GM21381 (cell line): ENCODE measurements around the gene KIR3DL2.
"Not testable (repeated sequence)": the region's sequence is repeated elsewhere in the genome, so short reads cannot be mapped to it uniquely, and the experiment has no call there.

Experiments used
- ATAC-seq: cut with Tn5 transposase; IDR thresholded peaks from one replicate; pipeline ENCODE4 v1.9.1; 2021; ENCODE audit warnings: mild to moderate bottlenecking, moderate library complexity; ENCODE audit not compliant: unreplicated experiment

Gene KIR3DL2

GRCh38 chr19:54850061-54850640 is at the start of gene KIR3DL2:
KIR3DL2 (plus strand) TSS chr19:54850443; CDS start chr19:54850476, 33 bp downstream.
- not testable (repeated sequence) for ATAC-seq

- no peak for ATAC-seq
These were observed 46.8 kb upstream of the KIR3DL2 start, which contains the start of gene KIR2DL4 for GRCh38 chr19:54803410-54803809. KIR2DL4 (plus strand) TSS chr19:54803610; CDS start chr19:54803652, 42 bp downstream.

- ATAC-seq, result no peak
These were observed 46.1 kb upstream of the KIR3DL2 start for GRCh38 chr19:54804101-54804500.

GRCh38 chr19:54804571-54804970 is 45.7 kb upstream of the KIR3DL2 start:
- no peak for ATAC-seq

GRCh38 chr19:54805665-54806515 is 44.4 kb upstream of the KIR3DL2 start:
- no peak for ATAC-seq

GRCh38 chr19:54806516-54806838 is 43.8 kb upstream of the KIR3DL2 start:
- no peak for ATAC-seq

- ATAC-seq, result not testable (repeated sequence)
These were observed 35.7 kb upstream of the KIR3DL2 start for GRCh38 chr19:54814571-54814970.

GRCh38 chr19:54816251-54816650 is 34.0 kb upstream of the KIR3DL2 start, which contains the start of gene KIR3DL1:
KIR3DL1 (plus strand) TSS chr19:54816468.
- ATAC-seq, result not testable (repeated sequence)

- ATAC-seq, result no peak
These were observed 32.3 kb upstream of the KIR3DL2 start for GRCh38 chr19:54817670-54818536.

- ATAC-seq, result not testable (repeated sequence)
These were observed 25.8 kb upstream of the KIR3DL2 start for GRCh38 chr19:54824416-54824815.

GRCh38 chr19:54825326-54825725 is 24.9 kb upstream of the KIR3DL2 start:
- not testable (repeated sequence) for ATAC-seq

GRCh38 chr19:54828064-54828463 is 22.2 kb upstream of the KIR3DL2 start:
- not testable (repeated sequence) for ATAC-seq

GRCh38 chr19:54832496-54832895 is 17.7 kb upstream of the KIR3DL2 start, which contains the start of gene KIR2DS4:
KIR2DS4 (plus strand) TSS chr19:54832676.
- not testable (repeated sequence) for ATAC-seq

- ATAC-seq, result not testable (repeated sequence)
These were observed 15.1 kb upstream of the KIR3DL2 start for GRCh38 chr19:54835126-54835525.

- not testable (repeated sequence) for ATAC-seq
These were observed 12.7 kb upstream of the KIR3DL2 start for GRCh38 chr19:54837522-54837921.

GRCh38 chr19:54843171-54843570 is 7.1 kb upstream of the KIR3DL2 start:
- not testable (repeated sequence) for ATAC-seq

- no peak for ATAC-seq
These were observed 687 bp downstream of the KIR3DL2 start for GRCh38 chr19:54850930-54851329.

GRCh38 chr19:54851353-54851752 is 1.1 kb downstream of the KIR3DL2 start:
- ATAC-seq, result no peak

GRCh38 chr19:54855241-54855640 is 5.0 kb downstream of the KIR3DL2 start:
- ATAC-seq, result not testable (repeated sequence)

GRCh38 chr19:54858476-54858875 is 8.2 kb downstream of the KIR3DL2 start:
- ATAC-seq, result not testable (repeated sequence)

GRCh38 chr19:54859421-54859820 is 9.2 kb downstream of the KIR3DL2 start:
- ATAC-seq, result not testable (repeated sequence)
